ENCODE results near the gene ST8SIA4.
"Not testable (repeated sequence)": the region's sequence is repeated elsewhere in the genome, so short reads cannot be mapped to it uniquely, and the experiment has no call there.

Gene ST8SIA4

GRCh38 chr5:100828071-100828897, 74.8 kb downstream of the ST8SIA4 start:
- no peak for DNase-seq (ENCODE audit: low read depth)

DNA sequence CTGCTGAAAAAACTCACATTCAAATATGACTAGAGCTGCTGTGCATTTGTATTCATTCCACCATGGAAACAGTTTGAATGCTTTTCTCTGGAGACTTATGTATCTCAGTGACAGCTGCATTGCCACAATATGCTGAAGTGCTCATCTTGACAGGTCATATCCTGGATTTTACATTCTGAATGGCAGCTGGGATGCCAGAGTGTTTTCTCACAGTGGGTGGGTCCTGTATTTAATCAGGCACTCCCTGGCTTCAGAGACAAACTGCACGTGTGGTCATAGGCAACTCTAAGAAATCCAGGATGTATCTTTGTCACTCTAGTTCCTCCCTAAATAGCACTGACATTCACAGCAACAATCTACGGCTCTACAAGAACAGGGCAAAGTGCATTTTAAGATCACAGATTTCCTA, 75.6 kb downstream of the ST8SIA4 start:
- no peak for DNase-seq (ENCODE audit: low read depth)

DNA sequence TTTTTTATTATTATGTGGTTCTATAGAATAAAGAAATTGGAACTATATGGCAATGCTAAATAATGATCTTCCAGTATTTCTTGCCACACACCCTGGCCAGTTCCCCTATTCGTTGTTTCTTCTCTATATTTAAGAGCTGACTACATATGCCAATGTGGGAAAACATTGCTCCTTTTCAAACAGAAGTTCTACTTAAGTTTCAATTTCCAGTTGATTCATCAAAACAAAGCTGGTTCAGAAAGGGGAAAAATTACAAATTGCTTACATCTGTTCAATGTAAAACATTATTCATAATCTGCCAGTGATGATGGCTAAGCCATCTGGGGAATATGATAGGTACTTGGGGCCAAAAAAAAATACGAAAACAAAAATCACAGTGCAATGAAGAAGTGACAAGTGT, 76.9 kb downstream of the ST8SIA4 start:
- no peak for DNase-seq (ENCODE audit: low read depth)

DNA sequence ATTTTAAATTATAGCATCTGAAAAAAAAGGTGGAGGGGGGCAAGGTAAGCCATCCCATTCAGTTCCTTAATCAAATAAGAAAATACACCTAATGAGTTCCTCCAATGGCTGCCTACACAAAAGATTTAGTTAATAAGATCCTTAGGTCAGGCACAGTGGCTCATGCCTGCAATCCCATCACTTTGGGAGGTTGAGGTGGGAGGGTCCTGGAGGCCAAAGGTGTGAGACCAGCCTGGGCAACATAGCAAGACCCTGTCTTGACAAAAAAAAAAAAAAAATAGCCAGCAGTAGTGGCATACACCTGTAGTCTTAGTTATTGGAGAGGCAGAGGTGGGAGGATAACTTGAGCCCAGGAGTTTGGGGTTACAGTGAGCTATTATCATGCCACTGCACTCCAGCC, 78.4 kb downstream of the ST8SIA4 start:
- DNase-seq (ENCODE audit: low read depth): no peak

- no peak for DNase-seq (ENCODE audit: low read depth)
Measured at GRCh38 chr5:100823812-100824211, 79.3 kb downstream of the ST8SIA4 start.

- DNase-seq (ENCODE audit: low read depth): no peak
Measured at GRCh38 chr5:100821751-100822150, 81.3 kb downstream of the ST8SIA4 start.

GRCh38 chr5:100818340-100818739, 84.7 kb downstream of the ST8SIA4 start:
- DNase-seq (ENCODE audit: low read depth): no peak

DNA sequence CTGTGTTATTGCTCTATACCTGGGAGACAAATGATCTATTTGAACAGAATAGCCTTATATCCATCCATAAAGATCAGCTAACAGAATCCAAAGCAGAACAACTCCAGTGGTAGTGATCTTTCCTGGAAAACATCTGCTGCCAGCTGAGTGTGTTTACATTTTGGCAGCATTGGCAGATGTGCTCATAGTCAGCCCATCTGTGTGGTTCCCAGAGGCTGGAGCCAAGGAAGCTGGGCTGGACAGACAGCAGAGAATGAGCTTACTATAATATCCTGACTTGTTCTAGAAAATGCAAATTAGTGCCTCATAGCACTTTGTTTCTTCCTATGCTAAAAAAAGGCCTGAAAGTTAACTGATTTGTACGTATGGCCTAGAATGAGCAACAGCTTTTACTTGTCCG, 99.7 kb downstream of the ST8SIA4 start:
- no peak for DNase-seq (ENCODE audit: low read depth)

DNA sequence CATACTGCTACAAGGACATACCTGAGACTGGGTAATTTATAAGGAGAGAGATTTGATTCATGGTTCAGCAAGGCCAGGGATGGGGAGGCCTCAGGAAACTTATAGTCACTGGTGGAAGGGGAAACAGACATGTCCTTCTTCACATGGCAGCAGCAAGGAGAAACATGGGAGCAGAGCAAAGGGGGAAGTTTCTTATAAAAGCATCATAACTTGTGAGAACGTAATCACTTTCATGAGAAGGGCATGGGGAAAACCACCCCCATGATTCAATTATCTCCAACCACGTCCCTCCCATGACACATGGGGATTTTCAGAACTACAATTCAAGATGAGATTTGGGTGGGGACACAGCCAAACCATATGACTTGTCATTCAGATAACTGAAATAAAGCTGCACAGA, 100.9 kb downstream of the ST8SIA4 start:
- no peak for DNase-seq (ENCODE audit: low read depth)

- no peak for DNase-seq (ENCODE audit: low read depth)
Measured at GRCh38 chr5:100800562-100800961, 102.5 kb downstream of the ST8SIA4 start.

- no peak for DNase-seq (ENCODE audit: low read depth)
Measured at GRCh38 chr5:100799166-100799565, 103.9 kb downstream of the ST8SIA4 start.

DNA sequence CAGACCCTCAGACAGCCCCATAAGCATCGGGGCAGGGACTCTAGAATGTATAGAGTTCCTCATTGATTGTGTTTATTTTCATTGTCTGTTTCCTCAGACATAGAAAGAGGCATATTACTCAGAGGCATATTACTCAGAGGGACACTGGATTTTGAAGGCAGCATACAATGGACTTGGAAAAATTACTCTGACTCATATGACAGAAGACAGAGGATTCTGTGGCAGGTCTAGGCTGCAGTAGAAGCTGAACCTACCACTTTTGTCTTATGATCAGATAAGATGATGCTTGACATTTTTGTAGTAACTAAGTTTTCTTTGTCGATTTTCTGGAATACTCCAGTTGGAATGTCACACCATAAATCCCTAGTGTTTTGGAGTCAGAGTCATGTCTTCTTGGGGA, 105.2 kb downstream of the ST8SIA4 start:
- DNase-seq (ENCODE audit: low read depth): no peak

GRCh38 chr5:100796851-100797250, 106.2 kb downstream of the ST8SIA4 start:
- DNase-seq (ENCODE audit: low read depth): no peak

DNA sequence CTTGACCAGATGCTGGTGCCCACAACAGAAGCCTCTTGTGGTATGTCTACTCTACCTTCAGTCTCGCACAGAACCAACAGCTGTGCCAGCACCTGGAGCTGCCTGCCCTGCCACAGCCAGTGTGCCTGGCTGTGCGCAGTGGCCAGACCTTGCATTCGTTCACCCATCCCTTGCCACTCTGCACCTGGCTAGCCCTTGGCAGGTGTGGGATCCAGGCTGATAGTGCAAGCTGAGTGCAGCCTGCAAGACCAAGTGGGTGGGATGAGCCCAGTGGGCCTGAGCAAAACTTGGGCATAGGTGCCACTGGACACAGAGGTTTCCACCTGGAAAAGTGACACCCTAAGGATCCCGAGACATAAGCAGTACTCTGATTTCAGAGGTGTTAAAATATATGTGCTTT, 108.2 kb downstream of the ST8SIA4 start:
- DNase-seq (ENCODE audit: low read depth): no peak

DNA sequence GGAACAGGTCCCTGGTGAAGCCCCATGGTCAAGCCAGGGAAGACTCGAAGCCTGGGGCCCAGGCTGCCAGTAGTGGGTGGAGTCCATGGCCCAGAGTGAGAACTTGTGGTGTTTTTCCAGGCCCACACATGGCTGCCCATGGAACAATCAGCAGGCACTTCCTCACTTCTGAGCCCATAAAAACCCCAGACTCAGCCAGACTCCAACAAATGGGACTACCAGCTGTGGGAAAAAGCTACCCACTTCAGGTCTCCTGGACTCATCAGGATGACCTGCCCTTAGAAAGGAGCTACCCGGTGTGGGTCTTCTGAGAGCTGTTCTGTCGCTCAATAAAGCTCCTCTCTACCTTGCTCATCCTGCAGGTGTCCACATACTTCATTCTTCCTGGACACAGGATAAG, 108.9 kb downstream of the ST8SIA4 start:
- DNase-seq (ENCODE audit: low read depth): no peak

DNA sequence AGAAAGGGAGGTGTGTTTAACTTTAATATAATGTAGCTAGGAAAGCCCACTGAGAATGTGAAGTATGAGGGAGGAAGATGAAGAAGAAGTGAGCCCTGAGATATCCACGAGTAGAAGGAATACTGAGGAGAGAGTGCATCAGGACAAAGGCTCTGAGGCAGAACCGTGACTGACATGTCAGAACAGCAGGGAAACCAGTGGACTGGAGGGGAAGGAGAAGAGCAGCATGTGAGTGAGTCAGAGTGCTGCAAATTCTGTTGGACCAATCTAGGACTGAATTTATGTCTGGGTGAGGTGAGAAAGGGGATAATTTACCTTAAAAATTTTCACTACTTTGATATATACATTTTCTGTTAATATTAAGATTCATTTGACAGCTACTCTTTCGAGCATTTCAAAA, 110.3 kb downstream of the ST8SIA4 start:
- no peak for DNase-seq (ENCODE audit: low read depth)

GRCh38 chr5:100791391-100791790, 111.7 kb downstream of the ST8SIA4 start:
- no peak for DNase-seq (ENCODE audit: low read depth)

GRCh38 chr5:100790951-100791350, 112.1 kb downstream of the ST8SIA4 start:
- no peak for DNase-seq (ENCODE audit: low read depth)

GRCh38 chr5:100790170-100790665, 112.9 kb downstream of the ST8SIA4 start:
- DNase-seq (ENCODE audit: low read depth): no peak

- DNase-seq (ENCODE audit: low read depth): no peak
Measured at GRCh38 chr5:100789694-100790093, 113.4 kb downstream of the ST8SIA4 start.

GRCh38 chr5:100788417-100788816, 114.7 kb downstream of the ST8SIA4 start:
- DNase-seq (ENCODE audit: low read depth): no peak

GRCh38 chr5:100787648-100788047, 115.4 kb downstream of the ST8SIA4 start:
- no peak for DNase-seq (ENCODE audit: low read depth)

DNA sequence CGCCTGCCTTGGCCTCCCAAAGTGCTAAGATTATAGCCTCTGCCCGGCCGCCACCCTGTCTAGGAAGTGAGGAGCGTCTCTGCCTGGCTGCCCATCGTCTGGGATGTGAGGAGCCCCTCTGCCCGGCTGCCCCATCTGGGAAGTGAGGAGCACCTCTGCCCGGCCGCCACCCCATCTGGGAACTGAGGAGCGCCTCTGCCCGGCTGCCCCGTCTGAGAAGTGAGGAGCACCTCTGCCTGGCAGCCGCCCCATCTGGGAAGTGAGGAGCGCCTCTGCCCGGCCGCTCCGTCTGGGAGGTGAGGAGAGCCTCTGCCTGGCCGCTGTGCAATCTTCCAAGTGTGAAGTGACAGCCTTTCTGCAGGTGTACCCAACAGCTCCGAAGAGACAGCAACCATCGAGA, 117.5 kb downstream of the ST8SIA4 start:
- not testable (repeated sequence) for DNase-seq (ENCODE audit: low read depth)

DNA sequence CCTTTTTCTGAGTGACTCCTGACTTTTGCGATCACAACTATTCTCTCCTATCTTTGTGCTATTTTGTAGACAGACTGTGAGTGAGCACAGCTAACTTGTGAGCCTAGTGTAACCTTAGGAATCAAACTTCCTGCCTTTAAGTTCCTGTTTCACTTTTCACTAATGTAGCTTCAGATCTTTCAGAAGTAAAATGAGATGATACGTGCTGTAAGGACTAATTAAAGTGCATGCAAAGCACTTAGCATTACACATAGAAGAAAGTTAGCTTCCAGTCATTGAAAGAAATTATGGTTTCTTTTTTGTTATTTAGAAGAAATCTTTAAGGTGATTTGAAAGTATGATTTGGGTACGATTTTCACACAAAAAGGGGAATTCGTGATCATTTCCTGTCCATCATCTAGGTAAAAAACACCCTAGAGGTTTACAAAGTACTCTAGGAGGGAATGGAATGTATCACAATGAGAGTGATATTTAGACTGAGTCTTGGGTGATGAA, 122.7 kb downstream of the ST8SIA4 start:
- no peak for DNase-seq (ENCODE audit: low read depth)

Data from stimulated activated CD8-positive, alpha-beta memory T cell treated with anti-CD3 and anti-CD28 coated beads, Interleukin-15, amount 100 ng/mL, for 24 hours (primary cell).